ENCODE data around the gene OBSCN. TPM values are rescaled to one million over a fixed set of nuclear protein-coding genes. Genes with fewer than 3 reads are reported as not detected.

Gene OBSCN
- total and polyA plus RNA-seq, 7 experiments from 2014 or later = 1.3 to 132 (median 76.4) TPM

- H3K4me3 ChIP-seq (ENCODE audit: low read length) = no peak overlapping the region
- ChIA-PET POLR2A (interaction anchor here (0.6 kb wide), 1 partner anchor 192 kb away, joined by 3 read pairs; no protein-coding TSS in a partner anchor), CTCF (interaction anchor here (0.7 kb wide), 1 partner anchor 28 kb away, joined by 4 read pairs; no protein-coding TSS in a partner anchor)
- no peaks in the 10 kb centered on the region for H3K9me3 ChIP-seq (ENCODE audit: control insufficient read depth in 2 of 3, low read length in 3 of 3)
- H3K4me1 ChIP-seq (ENCODE audit: control insufficient read depth in 2 of 2, insufficient read depth in 2 of 2, low read length in 2 of 2) = no peaks in the 10 kb centered on the region
- peaks cover 0 to 15% (median 0%) of the 10 kb centered on the region in 5 donors for H3K36me3 Mint-ChIP-seq
- H3K27me3 ChIP-seq (ENCODE audit: control insufficient read depth in 2 of 2, insufficient read depth in 2 of 2, low read length in 2 of 2) = no peaks in the 10 kb centered on the region
- no peak overlapping the region for H3K4me3 Mint-ChIP-seq
- H3K27ac Mint-ChIP-seq = peak overlapping the region in 1 of 9 donors; percentile 53
- ATAC-seq (no peak), DNase-seq (no peak)
- H3K4me1 Mint-ChIP-seq = peaks cover 0 to 5% (median 1%) of the 10 kb centered on the region in 7 donors
- H3K27ac ChIP-seq (ENCODE audit: low read depth, low read length) = no peak overlapping the region
- peaks cover 4 to 46% (median 7%) of the 10 kb centered on the region in 3 experiments for H3K36me3 ChIP-seq (ENCODE audit: control insufficient read depth in 2 of 3, insufficient read depth in 3 of 3, low read length in 3 of 3)
- no peaks in the 10 kb centered on the region for H3K27me3 Mint-ChIP-seq
- peaks cover 0 to 1% (median 0%) of the 10 kb centered on the region in 11 donors for H3K9me3 Mint-ChIP-seq
- intact Hi-C loops (cut with micrococcal nuclease) = no loop called here
Measured at GRCh38 chr1:228392111-228392936, 184.5 kb downstream of the OBSCN start.

- POLR2A ChIA-PET = interaction anchor here (0.6 kb wide), 1 partner anchor 193 kb away, joined by 3 read pairs; no protein-coding TSS in a partner anchor
Measured at GRCh38 chr1:228393268-228393701, 185.4 kb downstream of the OBSCN start.

GRCh38 chr1:228393811-228394570, 186.1 kb downstream of the OBSCN start:
- DNase-seq (no peak), ATAC-seq (no peak)
- H3K27ac ChIP-seq (ENCODE audit: low read depth, low read length) = no peak overlapping the region
- no peaks in the 10 kb centered on the region for H3K27me3 ChIP-seq (ENCODE audit: control insufficient read depth in 2 of 2, insufficient read depth in 2 of 2, low read length in 2 of 2)
- ChIA-PET POLR2A (no interaction called here), CTCF (no interaction called here)
- H3K9me3 ChIP-seq (ENCODE audit: control insufficient read depth in 2 of 3, low read length in 3 of 3) = no peaks in the 10 kb centered on the region
- no peak overlapping the region for H3K4me3 ChIP-seq (ENCODE audit: low read length)
- Mint-ChIP-seq H3K4me3 (no peak overlapping the region), H3K36me3 (peaks cover 0 to 24% (median 3%) of the 10 kb centered on the region in 5 donors), H3K9me3 (peaks cover 0 to 1% (median 0%) of the 10 kb centered on the region in 11 donors), H3K4me1 (peaks cover 7 to 18% (median 10%) of the 10 kb centered on the region in 7 donors), H3K27me3 (no peaks in the 10 kb centered on the region), H3K27ac (peak overlapping the region in 3 of 9 donors; percentile 43 to 67 (median 51))
- peaks cover 0 to 5% of the 10 kb centered on the region in 2 donors for H3K4me1 ChIP-seq (ENCODE audit: control insufficient read depth in 2 of 2, insufficient read depth in 2 of 2, low read length in 2 of 2)
- intact Hi-C loops (cut with micrococcal nuclease) = loop anchor here in 1 of 2 donors (1.0 kb wide), 1 partner anchor 263 kb away; no protein-coding TSS in a partner anchor
- H3K36me3 ChIP-seq (ENCODE audit: control insufficient read depth in 2 of 3, insufficient read depth in 3 of 3, low read length in 3 of 3) = peaks cover 4 to 57% (median 7%) of the 10 kb centered on the region in 3 experiments

More at GRCh38 chr1:228393268-228393701, 185.4 kb downstream of the OBSCN start:
- Mint-ChIP-seq H3K4me1 (peaks cover 4 to 14% (median 10%) of the 10 kb centered on the region in 7 donors), H3K27me3 (no peaks in the 10 kb centered on the region), H3K4me3 (no peak overlapping the region), H3K9me3 (peaks cover 0 to 1% (median 0%) of the 10 kb centered on the region in 11 donors), H3K36me3 (peaks cover 0 to 24% (median 3%) of the 10 kb centered on the region in 5 donors), H3K27ac (peak overlapping the region in 2 of 9 donors; percentile 43 to 62)
- ATAC-seq (no peak), DNase-seq (no peak)
- Histone ChIP-seq H3K9me3 (ENCODE audit: control insufficient read depth in 2 of 3, low read length in 3 of 3) (no peaks in the 10 kb centered on the region), H3K4me1 (ENCODE audit: control insufficient read depth in 2 of 2, insufficient read depth in 2 of 2, low read length in 2 of 2) (peaks cover 0 to 5% of the 10 kb centered on the region in 2 donors), H3K27ac (ENCODE audit: low read depth, low read length) (no peak overlapping the region), H3K27me3 (ENCODE audit: control insufficient read depth in 2 of 2, insufficient read depth in 2 of 2, low read length in 2 of 2) (no peaks in the 10 kb centered on the region), H3K36me3 (ENCODE audit: control insufficient read depth in 2 of 3, insufficient read depth in 3 of 3, low read length in 3 of 3) (peaks cover 4 to 51% (median 7%) of the 10 kb centered on the region in 3 experiments), H3K4me3 (ENCODE audit: low read length) (no peak overlapping the region)
- intact Hi-C loops (cut with micrococcal nuclease) = loop anchor here in 1 of 2 donors (1.0 kb wide), 1 partner anchor 262 kb away; no protein-coding TSS in a partner anchor
- CTCF ChIA-PET = no interaction called here

- Histone ChIP-seq H3K9me3 (ENCODE audit: control insufficient read depth in 2 of 3, low read length in 3 of 3) (no peaks in the 10 kb centered on the region), H3K36me3 (ENCODE audit: control insufficient read depth in 2 of 3, insufficient read depth in 3 of 3, low read length in 3 of 3) (peaks cover 4 to 63% (median 7%) of the 10 kb centered on the region in 3 experiments), H3K27me3 (ENCODE audit: control insufficient read depth in 2 of 2, insufficient read depth in 2 of 2, low read length in 2 of 2) (no peaks in the 10 kb centered on the region), H3K4me3 (ENCODE audit: low read length) (no peak overlapping the region), H3K27ac (ENCODE audit: low read depth, low read length) (no peak overlapping the region), H3K4me1 (ENCODE audit: control insufficient read depth in 2 of 2, insufficient read depth in 2 of 2, low read length in 2 of 2) (peaks cover 0 to 5% of the 10 kb centered on the region in 2 donors)
- no peak overlapping the region for H3K4me3 Mint-ChIP-seq
- CTCF ChIA-PET = no interaction called here
- peaks cover 0 to 1% (median 0%) of the 10 kb centered on the region in 11 donors for H3K9me3 Mint-ChIP-seq
- intact Hi-C loops (cut with micrococcal nuclease) = no loop called here
- DNase-seq = no peak
- H3K27me3 Mint-ChIP-seq = no peaks in the 10 kb centered on the region
- no peak for ATAC-seq
- H3K27ac Mint-ChIP-seq = no peak overlapping the region
- peaks cover 10 to 18% (median 11%) of the 10 kb centered on the region in 7 donors for H3K4me1 Mint-ChIP-seq
- H3K36me3 Mint-ChIP-seq = peaks cover 0 to 24% (median 3%) of the 10 kb centered on the region in 5 donors
- POLR2A ChIA-PET = no interaction called here
Measured at GRCh38 chr1:228394571-228395394, 186.9 kb downstream of the OBSCN start.

GRCh38 chr1:228396770-228397662, 189.2 kb downstream of the OBSCN start:
- H3K4me1 Mint-ChIP-seq = peaks cover 15 to 28% (median 26%) of the 10 kb centered on the region in 7 donors
- Histone ChIP-seq H3K4me3 (ENCODE audit: low read length) (no peak overlapping the region), H3K27me3 (ENCODE audit: control insufficient read depth in 2 of 2, insufficient read depth in 2 of 2, low read length in 2 of 2) (no peaks in the 10 kb centered on the region), H3K4me1 (ENCODE audit: control insufficient read depth in 2 of 2, insufficient read depth in 2 of 2, low read length in 2 of 2) (peaks cover 0 to 5% of the 10 kb centered on the region in 2 donors), H3K9me3 (ENCODE audit: control insufficient read depth in 2 of 3, low read length in 3 of 3) (no peaks in the 10 kb centered on the region), H3K36me3 (ENCODE audit: control insufficient read depth in 2 of 3, insufficient read depth in 3 of 3, low read length in 3 of 3) (peaks cover 4 to 85% (median 7%) of the 10 kb centered on the region in 3 experiments), H3K27ac (ENCODE audit: low read depth, low read length) (no peak overlapping the region)
- intact Hi-C loops (cut with micrococcal nuclease) = no loop called here
- H3K27ac Mint-ChIP-seq = peak overlapping the region in 8 of 9 donors; percentile 13 to 79 (median 64)
- POLR2A ChIA-PET = interaction anchor here (0.5 kb wide), 1 partner anchor 302 kb away, joined by 4 read pairs; no protein-coding TSS in a partner anchor
- no peaks in the 10 kb centered on the region for H3K27me3 Mint-ChIP-seq
- no peak for ATAC-seq
- H3K36me3 Mint-ChIP-seq = peaks cover 0 to 24% (median 3%) of the 10 kb centered on the region in 5 donors
- peak overlapping the region in 4 of 10 donors; percentile 22 to 70 (median 38) for H3K4me3 Mint-ChIP-seq
- CTCF ChIA-PET = no interaction called here
- no peaks in the 10 kb centered on the region for H3K9me3 Mint-ChIP-seq
- no peak for DNase-seq

All from naive thymus-derived CD4-positive, alpha-beta T cell (primary cell).